ENCODE data around the gene DGKI.

DGKI gene

GRCh38 chr7:137579913-137580640, 266.7 kb downstream of the DGKI start:
- no peaks in the 10 kb centered on the region for H3K79me2 ChIP-seq (ENCODE audit: control insufficient read depth, low read length)
- no peaks in the 10 kb centered on the region for H3K4me1 ChIP-seq (ENCODE audit: control insufficient read depth, low read length)
- H3K27ac ChIP-seq (ENCODE audit: low read depth, low read length) = no peak overlapping the region
- H3F3A ChIP-seq (ENCODE audit: control insufficient read depth, insufficient read depth) = no peaks in the 10 kb centered on the region
- no peaks in the 10 kb centered on the region for H3K9me3 ChIP-seq (ENCODE audit: control insufficient read depth, insufficient read depth, low read length)
- no peaks in the 10 kb centered on the region for H4K20me1 ChIP-seq (ENCODE audit: control insufficient read depth, insufficient read depth, low read depth, low read length)
- H3K4me3 ChIP-seq (ENCODE audit: low read length) = no peak overlapping the region
- no peak for TF ChIP-seq CTCF (IDR thresholded peaks at IDR 0.05; ENCODE audit: low read depth, low read length, poor library complexity, severe bottlenecking)
- no peak for TF ChIP-seq EZH2phosphoT487 (IDR thresholded peaks at IDR 0.05; ENCODE audit: borderline replicate concordance, low read length)
- H3K9me2 ChIP-seq (replicated peaks; ENCODE audit: control insufficient read depth, low read length) = no peaks in the 10 kb centered on the region
- no peaks in the 10 kb centered on the region for H3K36me3 ChIP-seq (ENCODE audit: control insufficient read depth, low read length)
- H3K4me2 ChIP-seq (ENCODE audit: low read length) = no peak overlapping the region
- H3K27me3 ChIP-seq (ENCODE audit: control insufficient read depth, low read length) = no peaks in the 10 kb centered on the region

GRCh38 chr7:137578541-137578940, 268.2 kb downstream of the DGKI start:
- Histone ChIP-seq H3K4me1 (ENCODE audit: control insufficient read depth, low read length) (no peaks in the 10 kb centered on the region), H3K9me2 (replicated peaks; ENCODE audit: control insufficient read depth, low read length) (no peaks in the 10 kb centered on the region), H3K4me3 (ENCODE audit: low read length) (no peak overlapping the region), H3K27me3 (ENCODE audit: control insufficient read depth, low read length) (no peaks in the 10 kb centered on the region), H3K27ac (ENCODE audit: low read depth, low read length) (no peak overlapping the region), H3K9me3 (ENCODE audit: control insufficient read depth, insufficient read depth, low read length) (no peaks in the 10 kb centered on the region), H3F3A (ENCODE audit: control insufficient read depth, insufficient read depth) (no peaks in the 10 kb centered on the region), H3K79me2 (ENCODE audit: control insufficient read depth, low read length) (no peaks in the 10 kb centered on the region), H4K20me1 (ENCODE audit: control insufficient read depth, insufficient read depth, low read depth, low read length) (no peaks in the 10 kb centered on the region), H3K36me3 (ENCODE audit: control insufficient read depth, low read length) (no peaks in the 10 kb centered on the region), H3K4me2 (ENCODE audit: low read length) (no peak overlapping the region)
- TF ChIP-seq EZH2phosphoT487 (IDR thresholded peaks at IDR 0.05; ENCODE audit: borderline replicate concordance, low read length) (no peak), CTCF (IDR thresholded peaks at IDR 0.05; ENCODE audit: low read depth, low read length, poor library complexity, severe bottlenecking) (no peak)

- Histone ChIP-seq H3F3A (ENCODE audit: control insufficient read depth, insufficient read depth) (no peaks in the 10 kb centered on the region), H3K79me2 (ENCODE audit: control insufficient read depth, low read length) (no peaks in the 10 kb centered on the region), H3K4me1 (ENCODE audit: control insufficient read depth, low read length) (no peaks in the 10 kb centered on the region), H3K27ac (ENCODE audit: low read depth, low read length) (no peak overlapping the region), H3K27me3 (ENCODE audit: control insufficient read depth, low read length) (no peaks in the 10 kb centered on the region), H3K36me3 (ENCODE audit: control insufficient read depth, low read length) (no peaks in the 10 kb centered on the region), H3K9me2 (replicated peaks; ENCODE audit: control insufficient read depth, low read length) (no peaks in the 10 kb centered on the region), H3K4me3 (ENCODE audit: low read length) (no peak overlapping the region), H4K20me1 (ENCODE audit: control insufficient read depth, insufficient read depth, low read depth, low read length) (no peaks in the 10 kb centered on the region), H3K4me2 (ENCODE audit: low read length) (no peak overlapping the region), H3K9me3 (ENCODE audit: control insufficient read depth, insufficient read depth, low read length) (no peaks in the 10 kb centered on the region)
- TF ChIP-seq EZH2phosphoT487 (IDR thresholded peaks at IDR 0.05; ENCODE audit: borderline replicate concordance, low read length) = no peak
- no peak for TF ChIP-seq CTCF (IDR thresholded peaks at IDR 0.05; ENCODE audit: low read depth, low read length, poor library complexity, severe bottlenecking)
Measured at GRCh38 chr7:137577184-137577583, 269.6 kb downstream of the DGKI start.
